SK-N-SH (cell line): Measurements from ENCODE around the gene OR4K14.

Experiments
- CTCF ChIP-seq: fragments of 200-600 bp; sonication (generic); IDR thresholded peaks from 2 replicates; pipeline ENCODE4 v1.6.1; 2017; ENCODE audit warnings: antibody characterized with exemption, mild to moderate bottlenecking, moderate library complexity
- EP300 ChIP-seq, 2 experiments: IDR thresholded peaks; 2 replicates each; pipeline versions ENCODE4 v1.4.0 to v1.6.1; 2012; ENCODE audit warnings: borderline replicate concordance in 1 of 2, low read depth in 1 of 2, low read length in 1 of 2
- FOXM1 ChIP-seq: IDR thresholded peaks from 2 replicates; pipeline ENCODE4 v1.4.0; 2012; ENCODE audit warnings: low read depth, mild to moderate bottlenecking
- REST ChIP-seq: IDR thresholded peaks from 2 replicates; pipeline ENCODE4 v1.6.1; 2012; ENCODE audit warnings: mild to moderate bottlenecking, low read depth, low read length, moderate library complexity
- TAF1 ChIP-seq: IDR thresholded peaks from 2 replicates; pipeline ENCODE4 v1.6.1; 2012; ENCODE audit warnings: low read depth, mild to moderate bottlenecking, low read length, moderate library complexity, borderline replicate concordance
- ZBTB33 ChIP-seq: IDR thresholded peaks from 2 replicates; pipeline ENCODE4 v1.4.0; 2012; ENCODE audit warnings: low read depth, borderline replicate concordance

GRCh38 chr14:20019257-20019865 is at the start of gene OR4K14:
- TF ChIP-seq CTCF (no peak), TAF1 (no peak), REST (no peak), ZBTB33 (no peak), EP300 (IDR thresholded peaks at IDR 0.05; ENCODE audit: borderline replicate concordance in 1 of 2, low read depth in 1 of 2, low read length in 1 of 2) (no peak), FOXM1 (no peak)
